ENCODE results near the gene SUMO2. TPM values are rescaled to one million over a fixed set of nuclear protein-coding genes. Genes with fewer than 3 reads are reported as not detected.
"Not testable (repeated sequence)": the region's sequence is repeated elsewhere in the genome, so short reads cannot be mapped to it uniquely, and the experiment has no call there.

Gene SUMO2
- polyA plus RNA-seq, 3 donors from 2014 or later, result 214 to 427 (median 404) TPM

DNA sequence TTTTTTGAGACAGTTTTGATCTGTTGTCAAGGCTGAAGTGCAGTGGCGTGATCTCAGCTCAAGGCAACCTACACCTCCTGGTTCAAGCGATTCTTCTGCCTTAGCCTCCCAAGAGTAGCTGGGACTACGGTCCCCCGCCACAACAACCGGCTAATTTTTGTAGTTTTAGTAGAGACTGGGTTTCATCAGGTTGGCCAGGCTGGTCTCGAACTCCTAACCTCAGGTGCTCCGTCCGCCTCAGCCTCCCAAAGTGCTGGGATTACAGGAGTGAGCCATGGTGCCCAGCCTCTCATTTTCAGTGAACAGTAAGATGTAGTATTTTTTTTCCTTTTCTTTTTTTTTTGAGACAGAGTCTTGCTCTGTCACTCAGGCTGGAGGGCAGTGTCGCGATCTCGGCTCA is 7.8 kb downstream of the SUMO2 start:
- Mint-ChIP-seq H3K4me3 (no peak overlapping the region), H3K27ac (no peak overlapping the region), H3K36me3 (peaks cover 14 to 24% (median 15%) of the 10 kb centered on the region in 3 donors), H3K27me3 (ENCODE audit: low read depth in 3 of 3) (peaks cover 0 to 2% (median 2%) of the 10 kb centered on the region in 3 donors), H3K9me3 (no peaks in the 10 kb centered on the region), H3K4me1 (peaks cover 14 to 34% of the 10 kb centered on the region in 2 donors)
- no peak for DNase-seq

DNA sequence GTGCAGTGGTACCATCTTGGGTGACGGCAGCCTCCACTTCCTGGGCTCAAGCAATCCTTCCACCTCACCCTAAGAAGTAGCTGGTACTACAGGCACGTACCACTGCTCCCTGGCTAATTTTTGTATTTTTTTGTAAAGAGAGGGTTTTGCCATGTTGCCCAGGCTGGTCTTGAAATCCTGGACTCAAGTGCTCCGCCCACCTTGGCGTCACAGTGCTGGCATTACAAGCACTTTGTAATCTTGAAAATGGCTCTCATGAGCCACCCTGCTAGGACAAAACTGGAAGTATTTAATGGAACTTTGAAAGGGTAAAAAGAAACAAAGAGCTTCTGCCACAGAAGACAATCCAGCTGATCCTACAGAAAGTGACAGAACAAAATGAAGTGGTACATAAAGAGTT is 9.2 kb downstream of the SUMO2 start:
- Mint-ChIP-seq H3K4me1 (peaks cover 9 to 34% of the 10 kb centered on the region in 2 donors), H3K27me3 (ENCODE audit: low read depth in 3 of 3) (peaks cover 0 to 2% (median 2%) of the 10 kb centered on the region in 3 donors), H3K36me3 (peaks cover 14 to 24% (median 15%) of the 10 kb centered on the region in 3 donors), H3K9me3 (no peaks in the 10 kb centered on the region), H3K27ac (peak overlapping the region in 2 of 6 donors; percentile 21 to 60), H3K4me3 (no peak overlapping the region)
- no peak for DNase-seq

DNA sequence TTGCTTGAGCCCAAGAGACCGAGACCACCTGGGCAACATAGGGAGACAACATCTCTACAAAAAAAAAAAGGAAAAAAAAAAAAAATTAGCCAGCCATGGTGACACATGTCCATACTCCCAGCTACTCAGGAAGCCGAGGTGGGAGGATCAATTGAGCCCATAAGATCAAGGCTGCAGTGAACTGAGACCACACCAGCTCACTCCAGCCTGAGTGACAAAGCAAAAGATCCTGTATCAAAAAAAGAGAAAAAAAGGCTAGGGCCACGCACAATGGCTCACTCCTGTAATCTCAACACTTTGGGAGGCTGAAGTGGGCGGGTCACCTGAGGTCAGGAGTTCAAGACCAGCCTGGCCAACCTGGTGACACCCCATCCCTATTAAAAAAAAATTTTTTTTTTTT is 13.8 kb downstream of the SUMO2 start:
- no peak overlapping the region for H3K4me3 Mint-ChIP-seq
- no peaks in the 10 kb centered on the region for H3K9me3 Mint-ChIP-seq
- DNase-seq, result no peak
- H3K27ac Mint-ChIP-seq, result peak overlapping the region in 1 of 6 donors; percentile 40
- H3K36me3 Mint-ChIP-seq, result peaks cover 10 to 20% (median 10%) of the 10 kb centered on the region in 3 donors
- peaks cover 0 to 4% (median 2%) of the 10 kb centered on the region in 3 donors for H3K27me3 Mint-ChIP-seq (ENCODE audit: low read depth in 3 of 3)
- peaks cover 7 to 18% of the 10 kb centered on the region in 2 donors for H3K4me1 Mint-ChIP-seq

DNA sequence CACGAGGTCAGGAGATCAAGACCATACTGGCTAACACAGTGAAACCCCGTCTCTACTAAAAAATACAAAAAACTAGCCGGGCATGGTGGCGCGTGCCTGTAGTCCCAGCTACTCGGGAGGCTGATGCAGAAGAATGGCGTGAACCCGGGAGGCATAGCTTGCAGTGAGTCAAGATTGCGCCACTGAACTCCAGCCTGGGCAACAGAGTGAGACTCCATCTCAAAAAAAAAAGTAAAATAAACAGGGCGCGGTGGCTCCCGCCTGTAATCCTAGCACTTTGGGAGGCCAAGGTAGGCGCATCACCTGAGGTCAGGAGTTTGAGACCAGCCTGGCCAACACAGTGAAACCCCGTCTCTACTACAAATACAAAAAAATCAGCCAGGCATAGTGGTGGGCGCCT is 18.2 kb downstream of the SUMO2 start:
- DNase-seq; H3K9me3 Mint-ChIP-seq; H3K4me3 Mint-ChIP-seq; H3K27me3 Mint-ChIP-seq (ENCODE audit: low read depth in 3 of 3); H3K4me1 Mint-ChIP-seq; H3K36me3 Mint-ChIP-seq; H3K27ac Mint-ChIP-seq: not testable (repeated sequence)

DNA sequence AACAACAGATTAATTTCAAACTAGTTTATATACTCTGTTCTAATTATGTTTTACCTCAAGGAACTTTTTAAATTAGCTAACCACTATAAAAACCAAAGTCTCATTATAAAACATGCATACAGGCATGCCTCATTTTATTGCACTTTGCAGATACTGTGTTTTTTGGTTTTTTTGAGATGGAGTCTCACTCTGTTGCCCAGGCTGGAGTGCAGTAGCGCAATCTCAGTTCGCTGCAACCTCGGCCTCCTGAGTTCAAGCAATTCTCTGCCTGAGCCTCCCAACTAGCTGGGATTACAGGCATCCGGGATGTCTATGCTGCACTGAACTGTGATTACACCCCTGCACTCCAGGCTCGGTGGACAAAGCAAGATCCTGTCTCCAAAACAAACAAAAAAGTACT is 19.7 kb downstream of the SUMO2 start:
- peaks cover 0 to 3% (median 0%) of the 10 kb centered on the region in 3 donors for H3K36me3 Mint-ChIP-seq
- peaks cover 0 to 2% (median 0%) of the 10 kb centered on the region in 3 donors for H3K27me3 Mint-ChIP-seq (ENCODE audit: low read depth in 3 of 3)
- no peaks in the 10 kb centered on the region for H3K9me3 Mint-ChIP-seq
- H3K4me1 Mint-ChIP-seq, result no peaks in the 10 kb centered on the region
- H3K27ac Mint-ChIP-seq, result no peak overlapping the region
- DNase-seq, result no peak
- H3K4me3 Mint-ChIP-seq, result no peak overlapping the region

DNA sequence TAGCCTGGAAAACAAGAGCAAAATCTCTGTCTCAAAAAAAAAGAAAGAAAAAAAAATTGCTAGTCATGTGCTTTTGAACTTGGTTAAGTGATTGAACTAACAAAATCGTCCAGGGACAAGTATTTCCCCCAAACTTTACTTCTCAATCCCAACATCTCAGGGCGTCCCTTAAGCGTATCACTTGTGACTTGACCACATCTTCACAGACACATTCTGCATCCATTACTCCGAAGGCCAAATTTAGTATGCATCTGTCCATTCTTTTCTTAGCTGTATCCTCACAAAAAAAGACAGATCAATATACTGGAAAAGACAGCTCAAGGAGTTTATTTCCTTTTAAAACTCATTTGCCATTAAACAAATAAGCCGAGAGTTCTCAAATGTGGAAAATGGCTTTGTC is 22.5 kb downstream of the SUMO2 start:
- Mint-ChIP-seq H3K9me3 (no peaks in the 10 kb centered on the region), H3K36me3 (no peaks in the 10 kb centered on the region), H3K27me3 (ENCODE audit: low read depth in 3 of 3) (peaks cover 0 to 2% (median 0%) of the 10 kb centered on the region in 3 donors), H3K4me1 (peaks cover 2% of the 10 kb centered on the region in 2 donors), H3K27ac (no peak overlapping the region), H3K4me3 (no peak overlapping the region)
- no peak for DNase-seq

DNA sequence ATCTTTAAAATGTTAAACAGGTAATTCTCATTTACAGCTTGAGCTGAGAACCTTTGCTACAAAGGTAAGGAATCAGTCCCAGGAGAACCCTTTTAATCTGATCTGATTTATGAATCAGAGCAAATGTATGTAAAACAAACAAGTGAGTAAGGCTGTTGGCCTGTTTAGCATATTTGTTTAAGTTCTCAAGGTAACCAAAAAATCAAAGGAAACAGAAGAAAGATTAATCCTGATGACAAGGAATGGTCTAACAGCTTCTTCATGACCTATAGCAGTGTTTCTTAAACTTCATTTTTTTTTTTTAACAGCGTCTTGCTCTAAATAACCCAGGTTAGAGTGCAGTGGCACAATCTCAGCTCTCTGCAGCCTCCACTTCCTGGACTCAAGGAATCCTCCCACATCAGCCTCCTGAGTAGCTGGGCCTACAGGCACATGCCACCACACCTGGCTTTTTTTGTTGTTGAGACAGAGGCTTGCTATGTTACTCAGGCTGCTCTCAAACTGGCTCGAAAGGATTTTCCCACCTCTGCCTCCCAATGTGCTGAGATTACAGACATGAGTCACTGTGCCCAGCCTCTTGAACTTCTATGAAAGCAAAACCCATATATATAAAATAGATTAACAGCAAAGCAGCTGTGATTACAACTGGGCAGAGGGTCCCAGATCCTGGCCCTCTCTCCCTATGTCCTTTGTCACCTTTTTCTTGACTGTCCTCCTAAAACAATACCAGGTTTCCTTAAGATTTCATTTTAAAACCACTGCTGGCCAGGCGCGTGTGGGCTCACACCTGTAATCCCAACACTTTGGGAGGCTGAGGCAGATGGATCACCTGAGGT is 23.3 kb downstream of the SUMO2 start:
- Mint-ChIP-seq H3K4me1 (peaks cover 9 to 10% of the 10 kb centered on the region in 2 donors), H3K36me3 (no peaks in the 10 kb centered on the region), H3K4me3 (no peak overlapping the region), H3K9me3 (no peaks in the 10 kb centered on the region), H3K27ac (no peak overlapping the region), H3K27me3 (ENCODE audit: low read depth in 3 of 3) (peaks cover 3 to 4% (median 4%) of the 10 kb centered on the region in 3 donors)
- no peak for DNase-seq

DNA sequence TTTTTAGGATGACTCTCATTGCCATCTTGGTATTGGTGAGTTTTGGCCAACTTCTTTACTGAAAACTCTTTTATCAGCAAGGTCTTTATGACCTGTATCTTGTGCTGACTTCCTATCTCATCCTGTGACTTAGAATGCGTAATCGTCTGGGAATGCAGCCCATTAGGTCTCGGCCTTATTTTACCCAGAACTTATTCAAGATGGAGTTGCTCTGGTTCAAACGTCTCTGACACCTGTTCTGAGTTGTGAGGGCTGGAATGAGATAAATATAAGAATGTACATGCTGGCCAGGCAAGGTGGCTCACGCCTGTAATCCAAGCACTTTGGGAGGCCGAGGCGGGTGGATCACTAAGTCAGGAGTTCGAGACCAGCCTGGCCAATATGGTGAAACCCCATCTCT is 24.3 kb downstream of the SUMO2 start:
- Mint-ChIP-seq H3K27ac (peak overlapping the region in 1 of 6 donors; percentile 22), H3K27me3 (ENCODE audit: low read depth in 3 of 3) (peaks cover 5 to 10% (median 7%) of the 10 kb centered on the region in 3 donors), H3K4me1 (peaks cover 15% of the 10 kb centered on the region in 2 donors)
- DNase-seq, H3K4me3 Mint-ChIP-seq, H3K9me3 Mint-ChIP-seq, H3K36me3 Mint-ChIP-seq: not testable (repeated sequence)

DNA sequence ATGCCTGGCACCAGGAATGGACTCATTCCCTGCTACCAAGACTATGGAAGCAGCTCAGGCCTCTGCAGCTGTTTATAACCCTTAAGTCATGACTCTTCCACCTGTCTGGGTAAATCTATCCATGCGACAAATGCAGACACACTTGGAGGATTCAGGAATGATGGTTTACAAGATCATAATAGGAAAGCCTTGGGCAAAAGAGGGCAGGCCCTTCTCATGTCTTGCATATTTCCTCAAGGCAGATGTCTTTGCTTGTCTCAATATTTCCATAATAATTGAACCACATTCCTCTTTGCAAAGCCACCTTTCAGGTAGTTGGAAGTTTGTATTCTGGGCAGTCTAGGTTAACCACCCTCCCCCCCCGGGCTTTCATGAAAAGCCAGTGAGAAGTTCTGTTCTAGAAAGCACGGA is 27.6 kb downstream of the SUMO2 start:
- peaks cover 5 to 13% (median 7%) of the 10 kb centered on the region in 3 donors for H3K27me3 Mint-ChIP-seq (ENCODE audit: low read depth in 3 of 3)
- no peaks in the 10 kb centered on the region for H3K36me3 Mint-ChIP-seq
- peak overlapping the region; percentile 15 to 94 (median 47) for H3K4me3 Mint-ChIP-seq
- no peak for DNase-seq
- peak overlapping the region in 3 of 6 donors; percentile 73 to 91 (median 84) for H3K27ac Mint-ChIP-seq
- H3K4me1 Mint-ChIP-seq, result peaks cover 29 to 33% of the 10 kb centered on the region in 2 donors
- H3K9me3 Mint-ChIP-seq, result no peaks in the 10 kb centered on the region

DNA sequence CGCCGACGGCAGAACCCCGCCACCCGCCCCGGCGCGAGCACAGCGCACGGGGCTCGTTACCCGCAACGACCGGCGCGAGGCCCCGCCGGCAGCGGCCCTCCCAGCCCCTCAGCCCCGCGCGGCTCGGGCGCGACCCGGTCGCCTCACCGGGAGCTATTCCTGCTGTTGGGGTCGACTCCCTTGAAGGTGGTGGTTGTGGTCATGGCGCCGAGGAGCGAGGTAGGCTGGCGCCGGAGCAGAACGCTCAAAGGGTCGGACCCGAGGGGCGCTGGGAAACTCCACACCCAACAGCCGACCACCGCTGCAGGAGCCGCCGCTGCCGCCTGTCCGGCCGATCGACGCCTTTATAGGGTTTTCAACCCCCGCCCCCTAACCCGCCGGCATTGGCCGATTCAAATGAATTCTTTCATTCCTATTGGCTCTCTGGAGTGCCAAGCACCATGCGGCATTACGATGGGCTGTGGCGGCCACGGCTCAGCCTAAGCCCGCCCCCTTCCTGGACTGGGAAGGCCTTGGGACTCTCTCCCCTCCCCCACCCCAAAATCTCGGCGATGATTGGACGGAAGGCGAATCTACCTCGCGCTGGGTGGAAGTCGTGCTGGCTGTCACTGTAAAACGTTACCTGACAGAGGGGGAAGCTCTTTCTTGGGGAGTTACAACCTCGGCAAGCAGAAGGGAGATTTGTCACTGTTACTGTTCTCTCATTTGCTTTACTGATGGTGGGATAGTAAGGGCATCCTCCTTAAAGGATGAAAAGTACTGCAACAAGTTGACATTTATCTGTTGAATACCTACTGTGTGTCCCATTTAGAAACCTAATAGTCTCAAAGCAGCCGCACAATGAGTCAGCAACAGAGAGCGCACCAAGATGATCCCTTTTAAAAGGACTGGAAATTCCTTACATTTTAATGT is 28.3 kb downstream of the SUMO2 start, which contains the start of gene JPT1:
Gene JPT1 (minus strand): TSS at position 318 of the 912 bp plus-strand sequence. CDS start 115 bp downstream, at position 203.
- Mint-ChIP-seq H3K36me3 (no peaks in the 10 kb centered on the region), H3K9me3 (no peaks in the 10 kb centered on the region), H3K4me3 (peak within 1 kb of the TSS; percentile 91 to 96 (median 94)), H3K4me1 (peaks cover 31 to 39% of the 10 kb centered on the region in 2 donors), H3K27ac (peak within 1 kb of the TSS; percentile 73 to 92 (median 88)), H3K27me3 (ENCODE audit: low read depth in 3 of 3) (peaks cover 5 to 14% (median 7%) of the 10 kb centered on the region in 3 donors)
- DNase-seq, result peak; percentile 95 to 96 (median 96)

DNA sequence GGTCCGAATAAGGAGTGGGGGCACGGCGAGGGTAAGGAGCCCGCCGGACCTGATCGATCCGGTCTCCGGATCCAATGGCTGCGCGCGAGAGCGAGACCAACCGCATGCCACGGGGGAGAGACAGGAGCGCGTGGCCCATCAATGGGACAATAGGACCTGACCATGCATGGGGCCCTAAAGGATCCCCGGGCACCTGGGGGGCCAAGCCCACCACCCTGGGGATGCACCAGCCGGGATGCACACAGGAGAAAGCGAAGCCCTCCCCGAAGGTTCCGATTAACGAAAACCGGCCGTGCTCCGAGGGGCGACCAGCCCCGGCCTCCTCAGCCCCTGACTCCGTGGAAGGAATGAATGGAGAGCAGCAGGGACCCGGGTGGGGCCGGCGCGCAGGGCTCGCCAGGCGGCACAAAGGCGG is 29.0 kb downstream of the SUMO2 start:
- peaks cover 31 to 40% of the 10 kb centered on the region in 2 donors for H3K4me1 Mint-ChIP-seq
- H3K27ac Mint-ChIP-seq, result peak overlapping the region; percentile 64 to 88 (median 77)
- H3K9me3 Mint-ChIP-seq, result no peaks in the 10 kb centered on the region
- H3K27me3 Mint-ChIP-seq (ENCODE audit: low read depth in 3 of 3), result peaks cover 5 to 14% (median 7%) of the 10 kb centered on the region in 3 donors
- no peak for DNase-seq
- peaks cover 0 to under 1% (median under 1%) of the 10 kb centered on the region in 3 donors for H3K36me3 Mint-ChIP-seq
- peak overlapping the region; percentile 90 to 95 (median 91) for H3K4me3 Mint-ChIP-seq

DNA sequence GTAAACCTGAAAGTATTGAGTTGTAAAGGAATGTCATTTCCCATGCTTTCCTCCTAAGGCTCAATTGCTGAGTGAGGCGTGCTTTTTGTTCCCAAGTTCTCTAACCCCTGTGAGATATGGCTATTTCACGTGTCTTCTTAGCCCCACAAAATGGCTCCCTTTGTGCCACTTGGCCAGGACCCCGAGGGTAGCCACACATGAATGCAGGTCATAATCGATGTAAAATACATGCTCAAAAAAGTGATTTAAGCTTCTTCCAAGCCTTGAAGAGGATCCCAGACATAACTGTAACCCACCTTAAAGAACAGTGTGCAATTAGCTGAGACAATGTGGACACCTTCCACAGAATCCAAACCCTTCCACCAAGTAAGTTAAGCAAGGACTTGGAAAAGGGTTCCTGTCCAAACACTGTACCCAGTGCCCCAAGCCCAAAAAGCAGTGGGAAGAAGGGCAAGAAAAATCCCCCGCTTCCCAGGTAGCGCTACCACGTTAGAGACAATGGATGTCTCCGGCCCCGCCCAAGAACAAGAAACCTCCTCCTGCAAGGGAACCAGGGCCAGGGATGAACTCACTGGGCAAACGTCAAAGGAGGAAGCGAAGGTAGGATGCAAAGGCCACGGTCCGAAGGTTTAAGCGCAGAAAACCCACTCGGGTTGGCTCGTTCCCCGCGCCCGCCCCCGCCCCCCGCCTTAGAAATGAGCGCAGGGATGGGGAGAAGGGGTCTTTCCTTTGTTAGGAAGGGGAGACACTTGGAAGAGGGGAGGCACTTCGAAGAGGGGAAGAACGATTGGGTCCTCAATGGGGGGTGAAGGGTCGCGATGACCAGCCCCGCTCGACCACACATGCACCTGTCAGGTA is 29.6 kb downstream of the SUMO2 start:
- no peak for DNase-seq
- H3K36me3 Mint-ChIP-seq, result peaks cover 0 to 4% (median 4%) of the 10 kb centered on the region in 3 donors
- H3K27me3 Mint-ChIP-seq (ENCODE audit: low read depth in 3 of 3), result peaks cover 5 to 14% (median 7%) of the 10 kb centered on the region in 3 donors
- H3K27ac Mint-ChIP-seq, result peak overlapping the region; percentile 64 to 88 (median 77)
- peak overlapping the region; percentile 90 to 95 (median 91) for H3K4me3 Mint-ChIP-seq
- H3K9me3 Mint-ChIP-seq, result no peaks in the 10 kb centered on the region
- H3K4me1 Mint-ChIP-seq, result peaks cover 31 to 44% of the 10 kb centered on the region in 2 donors

DNA sequence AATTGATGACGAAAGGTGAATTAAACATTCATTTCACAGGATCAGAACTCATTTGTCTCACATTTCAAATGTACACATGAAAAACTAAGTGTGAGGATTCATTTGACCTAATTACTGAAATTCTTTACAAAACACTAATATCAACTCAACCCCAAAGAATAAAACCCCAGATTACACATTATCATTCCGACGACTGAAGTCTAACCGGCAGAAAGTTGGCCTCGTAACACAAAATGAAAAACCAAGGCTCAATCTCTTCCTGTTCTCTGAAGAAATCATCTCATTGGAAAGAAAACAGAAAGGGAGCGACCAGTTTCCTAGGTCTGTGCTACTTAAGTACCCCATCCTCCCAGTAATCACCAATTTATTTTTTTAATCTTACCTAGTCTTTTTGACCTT is 30.2 kb downstream of the SUMO2 start:
- no peak for DNase-seq
- Mint-ChIP-seq H3K27me3 (ENCODE audit: low read depth in 3 of 3) (peaks cover 5 to 14% (median 7%) of the 10 kb centered on the region in 3 donors), H3K4me1 (peaks cover 31 to 44% of the 10 kb centered on the region in 2 donors), H3K9me3 (no peaks in the 10 kb centered on the region), H3K36me3 (peaks cover 0 to 10% (median 5%) of the 10 kb centered on the region in 3 donors), H3K27ac (peak overlapping the region in 4 of 6 donors; percentile 5 to 85 (median 60)), H3K4me3 (peak overlapping the region; percentile 90 to 95 (median 91))

Measured in immature natural killer cell (primary cell).